ENCODE data around the gene GALNTL6.

GALNTL6 gene

GRCh38 chr4:172982151-172982590, 1169.0 kb downstream of the GALNTL6 start:
- no peak for DNase-seq
- peaks cover 6% of the 10 kb centered on the region for H3K4me1 Mint-ChIP-seq
- peaks cover 13% of the 10 kb centered on the region for H3K9me3 Mint-ChIP-seq
- H3K36me3 Mint-ChIP-seq (ENCODE audit: low read depth) = no peaks in the 10 kb centered on the region
- H3K4me3 Mint-ChIP-seq = no peak overlapping the region
- peak overlapping the region; percentile 86 for H3K27ac Mint-ChIP-seq
- H3K27me3 Mint-ChIP-seq (ENCODE audit: low read depth, poor library complexity) = no peaks in the 10 kb centered on the region
- TF ChIP-seq CTCF (IDR thresholded peaks at IDR 0.05) = no peak

GRCh38 chr4:172983014-172983413, 1169.8 kb downstream of the GALNTL6 start:
- no peaks in the 10 kb centered on the region for H3K27me3 Mint-ChIP-seq (ENCODE audit: low read depth, poor library complexity)
- TF ChIP-seq CTCF (IDR thresholded peaks at IDR 0.05) = no peak
- H3K36me3 Mint-ChIP-seq (ENCODE audit: low read depth) = peaks cover 2% of the 10 kb centered on the region
- no peak overlapping the region for H3K27ac Mint-ChIP-seq
- no peak for DNase-seq
- peaks cover 21% of the 10 kb centered on the region for H3K9me3 Mint-ChIP-seq
- H3K4me3 Mint-ChIP-seq = no peak overlapping the region
- peaks cover 6% of the 10 kb centered on the region for H3K4me1 Mint-ChIP-seq

- no peaks in the 10 kb centered on the region for H3K27me3 Mint-ChIP-seq (ENCODE audit: low read depth, poor library complexity)
- H3K4me1 Mint-ChIP-seq = peaks cover 6% of the 10 kb centered on the region
These were observed 1170.4 kb downstream of the GALNTL6 start for GRCh38 chr4:172983631-172984030.

GRCh38 chr4:172985552-172985951, 1172.3 kb downstream of the GALNTL6 start:
- no peak for TF ChIP-seq CTCF (IDR thresholded peaks at IDR 0.05)
- H3K36me3 Mint-ChIP-seq (ENCODE audit: low read depth) = peaks cover 5% of the 10 kb centered on the region
- no peaks in the 10 kb centered on the region for H3K27me3 Mint-ChIP-seq (ENCODE audit: low read depth, poor library complexity)
- DNase-seq = no peak
- H3K4me3 Mint-ChIP-seq = no peak overlapping the region
- peaks cover 43% of the 10 kb centered on the region for H3K9me3 Mint-ChIP-seq
- no peak overlapping the region for H3K27ac Mint-ChIP-seq
- H3K4me1 Mint-ChIP-seq = peaks cover 15% of the 10 kb centered on the region

More at GRCh38 chr4:172983631-172984030, 1170.4 kb downstream of the GALNTL6 start:
- H3K4me3 Mint-ChIP-seq = no peak overlapping the region
- DNase-seq = no peak
- no peak for TF ChIP-seq CTCF (IDR thresholded peaks at IDR 0.05)
- peaks cover 5% of the 10 kb centered on the region for H3K36me3 Mint-ChIP-seq (ENCODE audit: low read depth)
- no peak overlapping the region for H3K27ac Mint-ChIP-seq
- peaks cover 26% of the 10 kb centered on the region for H3K9me3 Mint-ChIP-seq

GRCh38 chr4:172986114-172986513, 1172.9 kb downstream of the GALNTL6 start:
- peaks cover 5% of the 10 kb centered on the region for H3K36me3 Mint-ChIP-seq (ENCODE audit: low read depth)
- H3K27me3 Mint-ChIP-seq (ENCODE audit: low read depth, poor library complexity) = no peaks in the 10 kb centered on the region
- peaks cover 43% of the 10 kb centered on the region for H3K9me3 Mint-ChIP-seq
- DNase-seq = no peak
- peaks cover 16% of the 10 kb centered on the region for H3K4me1 Mint-ChIP-seq
- H3K4me3 Mint-ChIP-seq = no peak overlapping the region
- TF ChIP-seq CTCF (IDR thresholded peaks at IDR 0.05) = no peak
- no peak overlapping the region for H3K27ac Mint-ChIP-seq

- no peak for TF ChIP-seq CTCF (IDR thresholded peaks at IDR 0.05)
- H3K36me3 Mint-ChIP-seq (ENCODE audit: low read depth) = peaks cover 5% of the 10 kb centered on the region
- peak overlapping the region; percentile 31 for H3K27ac Mint-ChIP-seq
- no peak for DNase-seq
- no peak overlapping the region for H3K4me3 Mint-ChIP-seq
- peaks cover 14% of the 10 kb centered on the region for H3K4me1 Mint-ChIP-seq
- no peaks in the 10 kb centered on the region for H3K27me3 Mint-ChIP-seq (ENCODE audit: low read depth, poor library complexity)
- H3K9me3 Mint-ChIP-seq = peaks cover 30% of the 10 kb centered on the region
These were observed 1177.0 kb downstream of the GALNTL6 start for GRCh38 chr4:172989984-172990820.
